NCI-H2107 treated with DMSO at 0.1 percent for 48 hours (cell line): ENCODE results near the gene NUP155.
"Not testable (repeated sequence)": the region's sequence is repeated elsewhere in the genome, so short reads cannot be mapped to it uniquely, and the experiment has no call there.

ENCODE experiments used
- DNase-seq: peaks from one replicate; lab custom pipeline; 2025; ENCODE audit not compliant: unreplicated experiment; lab: John Stamatoyannopoulos, UW

The NUP155 gene

GRCh38 chr5:37370864-37371726, at the start of gene NUP155:
Gene NUP155, minus strand, starts transcription at chr5:37371106. Its CDS starts 129 bp downstream, at chr5:37370977.
- DNase-seq, result peak; percentile 97

GRCh38 chr5:37417347-37417746, 46.4 kb upstream of the NUP155 start:
- DNase-seq, result no peak

GRCh38 chr5:37415456-37415855, 44.5 kb upstream of the NUP155 start:
- DNase-seq, result not testable (repeated sequence)

DNA sequence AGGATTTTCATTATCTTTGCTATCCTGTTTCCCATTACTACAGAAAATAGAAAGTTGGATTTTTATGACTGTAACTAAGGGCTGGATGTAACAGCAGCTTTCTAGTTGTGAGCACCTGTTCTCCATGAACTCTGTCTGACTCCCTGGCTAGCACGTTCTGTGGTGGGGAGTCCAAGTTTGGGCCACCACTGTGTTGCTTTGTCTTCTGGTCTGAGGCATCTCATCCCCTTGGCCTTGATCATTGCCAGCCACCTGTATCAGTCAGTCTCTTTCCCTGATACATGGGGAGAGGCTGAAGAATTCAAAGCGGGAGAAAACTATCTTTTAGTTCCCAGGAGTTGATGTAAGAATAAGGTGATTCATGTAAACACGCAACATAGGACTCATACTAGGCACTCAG, 41.6 kb upstream of the NUP155 start:
- DNase-seq, result no peak

DNA sequence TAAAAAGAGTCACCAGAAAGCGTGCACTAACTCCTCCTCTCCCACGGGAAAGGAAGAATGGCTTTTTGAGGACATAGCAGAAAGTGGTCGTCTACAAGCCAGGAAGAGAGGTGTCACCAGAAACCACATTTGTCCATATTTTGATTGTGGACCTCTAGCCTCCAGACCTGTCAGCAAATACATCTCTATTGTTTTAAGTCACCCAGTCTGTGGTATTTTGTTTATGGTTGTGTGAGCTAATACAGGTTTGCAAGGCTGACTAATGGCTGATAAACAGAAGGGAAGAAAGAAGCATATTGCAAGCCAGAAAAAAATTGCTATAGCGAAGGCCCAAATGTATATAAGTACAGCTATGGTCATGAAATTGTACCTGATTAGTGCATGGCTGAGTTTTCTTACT, 29.6 kb upstream of the NUP155 start:
- DNase-seq, result no peak

- DNase-seq, result no peak
These were observed 25.4 kb upstream of the NUP155 start for GRCh38 chr5:37396352-37396751.

DNA sequence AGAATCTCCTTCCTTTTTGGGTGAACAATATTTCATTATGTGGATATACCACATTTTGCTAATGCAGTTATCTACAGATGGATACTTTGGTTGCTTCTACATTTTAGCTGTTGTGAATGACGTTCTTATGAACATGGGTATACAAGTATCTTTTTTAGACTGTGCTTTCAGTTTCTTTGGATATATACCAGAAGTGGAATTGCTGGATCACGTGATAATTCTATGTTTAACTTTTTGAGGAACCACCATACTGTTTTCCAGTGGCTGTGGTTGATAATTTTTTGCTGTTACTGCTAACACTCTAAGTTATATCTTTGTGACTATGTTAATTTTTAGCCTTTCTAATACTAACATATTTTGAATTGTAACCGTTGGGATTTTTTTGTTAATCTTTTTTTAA, 20.7 kb upstream of the NUP155 start:
- no peak for DNase-seq

DNA sequence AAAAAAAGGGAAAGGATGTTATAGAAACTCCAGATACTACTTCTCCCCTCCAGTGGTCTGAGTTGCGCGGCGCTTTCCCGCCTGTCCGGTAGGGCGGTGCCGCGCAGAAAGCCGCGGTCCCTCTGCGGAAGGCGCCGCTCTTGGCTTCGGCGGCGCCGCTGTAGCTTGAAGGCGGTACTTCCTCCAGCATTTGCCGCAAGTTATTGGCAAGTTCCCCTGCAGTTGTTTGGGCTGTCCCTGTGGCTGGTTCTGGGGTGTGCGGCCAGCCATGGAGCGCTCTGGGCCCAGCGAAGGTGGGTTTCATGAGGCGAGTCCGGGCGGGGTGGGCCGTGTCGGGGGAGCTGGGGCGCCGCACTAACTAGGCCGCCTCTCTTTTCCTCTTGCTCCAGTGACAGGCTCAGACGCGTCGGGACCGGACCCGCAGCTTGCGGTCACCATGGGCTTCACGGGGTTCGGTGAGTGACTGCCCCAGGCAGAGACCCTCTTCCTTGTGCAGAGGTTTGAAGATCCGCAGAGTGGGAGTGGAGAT, 8.3 kb upstream of the NUP155 start, which contains the start of gene WDR70:
Gene WDR70 (plus strand): TSS at position 219 of the 529 bp plus-strand sequence. CDS start 50 bp downstream, at position 269.
- peak; percentile 78 for DNase-seq

GRCh38 chr5:37378066-37378465, 7.2 kb upstream of the NUP155 start:
- not testable (repeated sequence) for DNase-seq

- no peak for DNase-seq
These were observed 4.2 kb upstream of the NUP155 start for GRCh38 chr5:37375091-37375490.

GRCh38 chr5:37370550-37370863, 399 bp downstream of the NUP155 start:
- DNase-seq, result no peak

GRCh38 chr5:37355161-37355560, 15.7 kb downstream of the NUP155 start:
- no peak for DNase-seq

DNA sequence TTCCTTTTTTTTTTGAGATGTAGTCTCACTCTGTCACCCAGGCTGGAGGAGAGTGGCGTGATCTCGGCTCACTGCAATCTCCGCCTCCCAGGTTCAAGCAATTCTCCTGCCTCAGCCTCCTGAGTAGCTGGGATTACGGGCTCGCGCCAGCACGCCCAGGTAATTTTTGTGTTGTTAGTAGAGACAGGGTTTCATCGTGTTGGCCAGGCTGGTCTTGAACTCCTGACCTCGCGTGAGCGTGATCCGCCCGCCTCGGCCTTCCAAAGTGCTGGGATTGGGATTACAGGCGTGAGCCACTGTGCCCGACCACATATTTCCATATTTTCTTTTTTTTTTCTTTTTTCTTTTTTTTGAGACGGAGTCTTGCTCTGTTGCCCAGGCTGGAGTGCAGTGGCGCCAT, 28.2 kb downstream of the NUP155 start:
- DNase-seq, result not testable (repeated sequence)

DNA sequence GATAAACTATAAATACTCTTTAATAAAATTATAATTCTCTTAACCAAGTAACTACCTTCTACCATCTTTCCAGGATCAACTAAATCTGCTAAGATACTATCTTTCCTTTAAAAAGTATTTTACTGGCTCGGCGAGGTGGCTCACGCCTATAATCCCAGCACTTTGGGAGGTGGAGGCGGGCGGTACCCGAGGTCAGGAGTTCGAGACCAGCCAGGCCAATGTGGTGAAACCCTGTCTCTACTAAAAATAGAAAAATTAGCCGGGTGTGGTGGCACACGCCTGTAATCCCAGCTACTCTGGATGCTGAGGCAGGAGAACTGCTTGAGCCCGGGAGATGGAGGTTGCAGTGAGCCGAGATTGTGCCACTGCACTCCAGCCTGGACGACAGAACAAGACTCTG, 36.2 kb downstream of the NUP155 start:
- DNase-seq, result not testable (repeated sequence)

GRCh38 chr5:37326536-37326935, 44.4 kb downstream of the NUP155 start:
- no peak for DNase-seq

GRCh38 chr5:37323607-37324006, 47.3 kb downstream of the NUP155 start:
- no peak for DNase-seq

DNA sequence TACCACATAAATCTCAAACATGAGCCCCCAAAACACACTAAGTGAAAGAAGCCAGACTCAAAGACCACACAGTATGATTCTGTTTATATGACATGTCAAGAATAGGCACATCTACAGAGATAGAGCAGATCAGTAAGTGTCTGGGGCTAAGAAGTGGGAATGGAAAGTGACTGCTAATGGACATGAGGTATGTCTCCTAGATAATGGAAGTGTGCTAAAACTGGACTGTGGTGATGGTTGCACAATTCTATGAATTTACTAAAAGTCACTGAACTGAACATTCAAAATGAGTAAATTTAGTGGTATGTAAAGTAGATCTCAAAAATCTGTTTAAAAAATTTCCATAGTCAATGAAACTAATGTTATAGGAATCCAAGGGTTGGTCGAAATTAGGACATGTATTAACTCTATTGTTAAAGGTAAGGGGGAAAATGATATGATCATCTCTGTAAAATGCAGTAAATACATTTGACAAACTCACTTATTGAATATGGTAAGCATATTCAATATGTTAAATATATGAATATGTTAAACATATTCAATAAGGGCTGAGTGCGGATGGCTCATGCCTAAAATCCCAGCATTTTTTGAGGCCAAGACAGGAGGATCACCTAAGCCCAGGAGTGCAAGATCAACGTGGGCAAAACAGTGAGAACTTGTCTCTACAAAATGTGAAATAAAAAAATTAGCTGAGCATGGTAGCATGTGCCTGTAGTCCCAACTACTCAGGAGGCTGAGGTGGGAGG, 51.7 kb downstream of the NUP155 start:
- DNase-seq, result no peak

DNA sequence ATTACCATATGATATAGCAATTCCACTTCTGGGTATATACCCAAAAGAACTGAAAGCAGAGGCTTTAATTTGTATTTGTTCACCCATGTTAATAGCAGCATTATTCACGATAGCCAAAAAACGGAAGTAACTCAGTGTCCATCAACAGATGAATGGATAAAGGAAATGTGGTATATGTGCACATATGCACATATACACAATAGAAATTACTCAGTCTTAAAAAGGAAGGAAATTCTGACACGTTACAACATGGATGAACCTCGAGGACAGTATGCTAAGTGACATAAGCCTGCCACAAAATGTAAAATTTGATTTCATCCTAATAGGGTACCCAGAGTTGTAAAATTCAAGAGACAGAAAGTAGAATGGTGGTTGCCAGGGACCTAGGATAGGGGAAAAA, 54.9 kb downstream of the NUP155 start:
- DNase-seq, result no peak

DNA sequence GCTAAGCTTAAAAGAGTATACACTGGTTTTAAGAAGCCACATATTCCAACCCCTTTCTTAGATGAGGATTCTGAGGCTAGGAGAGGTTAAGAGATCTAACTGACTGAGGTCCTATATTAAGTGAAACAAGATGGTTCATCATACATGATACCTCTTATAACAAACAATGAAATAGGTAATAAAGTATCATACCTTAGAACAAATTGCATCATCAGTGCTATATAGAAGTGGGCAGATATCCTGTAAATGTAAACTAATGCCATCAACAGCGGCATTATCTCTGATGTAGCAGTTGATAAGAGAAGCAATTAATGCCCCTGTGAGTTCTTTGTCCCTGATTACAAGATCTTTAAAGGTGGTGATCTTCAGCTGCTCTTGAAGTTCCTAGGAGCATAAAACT, 60.5 kb downstream of the NUP155 start:
- DNase-seq, result no peak

GRCh38 chr5:37308793-37309192, 62.1 kb downstream of the NUP155 start:
- DNase-seq, result no peak

DNA sequence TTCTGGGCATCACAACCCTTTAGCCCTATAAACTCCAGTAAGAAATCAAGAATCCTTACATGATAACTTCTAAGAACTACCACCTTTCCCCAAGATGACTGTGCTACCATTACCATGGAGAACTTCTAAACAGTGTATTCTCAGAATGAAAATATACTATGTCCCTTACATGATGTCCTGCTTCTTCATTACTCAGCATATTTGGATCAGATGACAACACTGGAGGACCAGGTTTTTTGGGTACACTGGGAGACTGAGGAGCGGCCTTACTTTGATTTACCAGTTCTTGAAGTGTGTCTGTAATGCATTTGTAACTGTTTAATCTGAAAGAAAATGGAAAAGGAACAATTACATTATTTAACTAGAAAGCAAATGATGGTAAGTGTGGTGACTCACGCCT, 66.0 kb downstream of the NUP155 start:
- no peak for DNase-seq

DNA sequence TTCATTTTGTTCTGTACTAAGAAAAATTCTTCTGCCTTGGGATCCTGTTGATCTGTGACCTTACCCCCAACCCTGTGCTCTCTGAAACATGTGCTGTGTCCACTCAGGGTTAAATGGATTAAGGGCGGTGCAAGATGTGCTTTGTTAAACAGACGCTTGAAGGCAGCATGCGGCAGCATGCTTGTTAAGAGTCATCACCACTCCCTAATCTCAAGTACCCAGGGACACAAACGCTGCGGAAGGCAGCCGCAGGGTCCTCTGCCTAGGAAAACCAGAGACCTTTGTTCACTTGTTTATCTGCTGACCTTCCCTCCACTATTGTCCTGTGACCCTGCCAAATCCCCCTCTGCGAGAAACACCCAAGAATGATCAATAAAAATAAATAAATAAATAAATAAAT, 74.6 kb downstream of the NUP155 start:
- not testable (repeated sequence) for DNase-seq
